PC-9 (cell line): ENCODE data around the gene PPARA.

Experiments
- CTCF ChIP-seq: fragments of 200-600 bp; sonication (generic); conservative IDR thresholded peaks from 2 replicates; pipeline ENCODE4 v1.6.1; 2017; ENCODE audit warnings: mixed run types, antibody characterized with exemption, mild to moderate bottlenecking, moderate library complexity
- EZH2 ChIP-seq: fragments of 200-600 bp; sonication (generic); IDR thresholded peaks from 2 replicates; pipeline ENCODE4 v1.8.0; 2017; ENCODE audit warnings: antibody characterized with exemption, low read depth

- TF ChIP-seq CTCF (no peak), EZH2 (no peak)
Observed at GRCh38 chr22:46107753-46108563, 42.4 kb upstream of the PPARA start.
